Loucy (cell line): ENCODE results near the gene THEMIS.

ENCODE experiments used
- H2AFZ ChIP-seq: fragments of 200-600 bp; sonication (generic); 2 replicates; pipeline ENCODE4 v1.6.0; 2016; ENCODE audit warnings: antibody characterized with exemption, mild to moderate bottlenecking, low read length, moderate library complexity
- H3F3A ChIP-seq: fragments of 200-600 bp; 2 replicates; pipeline ENCODE4 v1.6.0; 2016; ENCODE audit warnings: antibody characterized with exemption, low read depth, mild to moderate bottlenecking
- H3K27me3 ChIP-seq: fragments of 200-600 bp; sonication (generic); 2 replicates; pipeline ENCODE4 v1.6.1; 2014; ENCODE audit warnings: low read length, mild to moderate bottlenecking; ENCODE audit not compliant: insufficient read depth, poor library complexity, severe bottlenecking
- H3K36me3 ChIP-seq: fragments of 200-600 bp; sonication (generic); 2 replicates; pipeline ENCODE4 v1.6.1; 2016; ENCODE audit warnings: low read length; ENCODE audit not compliant: insufficient read depth
- H3K4me1 ChIP-seq: fragments of 200-600 bp; sonication (generic); 2 replicates; pipeline ENCODE4 v1.5.1; 2014; ENCODE audit warnings: low read length, mild to moderate bottlenecking; ENCODE audit not compliant: insufficient read depth, poor library complexity, severe bottlenecking
- H3K4me2 ChIP-seq: fragments of 200-600 bp; sonication (generic); 2 replicates; pipeline ENCODE4 v1.6.0; 2014; ENCODE audit warnings: antibody characterized with exemption, low read length, low read depth, mild to moderate bottlenecking; ENCODE audit not compliant: poor library complexity, severe bottlenecking
- H3K4me3 ChIP-seq: fragments of 200-600 bp; sonication (generic); 2 replicates; pipeline ENCODE4 v1.5.1; 2014; ENCODE audit warnings: low read length, mild to moderate bottlenecking, mixed read lengths; ENCODE audit not compliant: poor library complexity, severe bottlenecking
- H3K79me2 ChIP-seq: fragments of 200-600 bp; sonication (generic); 2 replicates; pipeline ENCODE4 v1.6.1; 2014; ENCODE audit warnings: low read length; ENCODE audit not compliant: insufficient read depth
- H3K9ac ChIP-seq: fragments of 200-600 bp; sonication (generic); 2 replicates; pipeline ENCODE4 v1.6.0; 2014; ENCODE audit warnings: mild to moderate bottlenecking, low read depth, low read length, moderate library complexity; ENCODE audit not compliant: poor library complexity, severe bottlenecking
- H3K9me2 ChIP-seq: fragments of 200-600 bp; sonication (generic); replicated peaks from 2 replicates; pipeline ENCODE4 v1.6.1; 2016; ENCODE audit warnings: low read depth, low read length, mixed read lengths
- H3K9me3 ChIP-seq: fragments of 200-600 bp; sonication (generic); 2 replicates; pipeline ENCODE4 v1.6.1; 2014; ENCODE audit warnings: mild to moderate bottlenecking, antibody characterized with exemption, low read length, low read depth; ENCODE audit not compliant: insufficient read depth
- H4K20me1 ChIP-seq: fragments of 200-600 bp; sonication (generic); 2 replicates; pipeline ENCODE4 v1.6.0; 2014; ENCODE audit warnings: antibody characterized with exemption, low read length, mild to moderate bottlenecking; ENCODE audit not compliant: insufficient read depth, poor library complexity, severe bottlenecking
- EZH2phosphoT487 ChIP-seq: fragments of 200-600 bp; IDR thresholded peaks from 2 replicates; pipeline ENCODE4 v1.6.1; 2018; ENCODE audit warnings: antibody characterized with exemption, mild to moderate bottlenecking, moderate library complexity, borderline replicate concordance
- TF ChIP-seq, protein P1 (sequence below): fragments of 200-600 bp; sonication (generic); conservative IDR thresholded peaks from 2 replicates; pipeline ENCODE4 v1.5.1; 2014; ENCODE audit warnings: mild to moderate bottlenecking, antibody characterized with exemption, low read length

The THEMIS gene

DNA sequence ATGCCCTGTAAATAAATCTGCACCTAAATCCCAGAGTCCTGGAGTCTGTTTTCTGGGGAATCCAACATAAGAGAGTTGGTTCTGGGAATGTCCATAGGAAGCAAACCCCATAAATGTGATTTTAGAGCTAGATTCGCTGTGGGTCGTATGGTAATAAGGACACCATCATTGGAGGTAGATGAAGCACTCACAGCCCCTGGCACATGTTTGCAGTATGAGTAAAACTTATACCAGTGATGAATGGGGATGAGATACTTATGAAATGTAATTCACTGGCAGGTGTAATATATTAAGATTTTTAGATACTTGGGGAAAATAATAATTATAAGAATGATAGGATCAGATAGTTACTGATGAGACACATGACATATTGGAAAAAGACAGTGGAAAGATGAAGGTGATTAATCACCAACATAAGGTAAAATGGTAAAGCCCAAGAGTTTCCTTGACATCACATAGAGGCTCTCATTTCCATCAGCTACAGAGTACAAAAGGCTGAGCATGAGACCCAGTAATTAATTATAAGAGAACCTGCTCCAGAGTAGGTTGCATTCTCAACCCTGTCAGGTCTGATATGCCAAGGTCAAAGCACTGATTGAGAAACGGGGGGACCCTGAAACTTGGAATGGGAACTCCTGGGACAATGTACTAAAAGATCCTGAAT is 44.7 kb upstream of the THEMIS start:
- no peaks in the 10 kb centered on the region for H3K27me3 ChIP-seq
- H3K9me2 ChIP-seq = no peaks in the 10 kb centered on the region
- no peaks in the 10 kb centered on the region for H3K79me2 ChIP-seq
- H3K4me2 ChIP-seq = no peak overlapping the region
- H3K9ac ChIP-seq = no peak overlapping the region
- no peak overlapping the region for H3K4me3 ChIP-seq
- H3F3A ChIP-seq = no peaks in the 10 kb centered on the region
- peaks cover 10% of the 10 kb centered on the region for H3K4me1 ChIP-seq
- no peaks in the 10 kb centered on the region for H4K20me1 ChIP-seq
- H2AFZ ChIP-seq = no peak overlapping the region
- TF ChIP-seq, protein P1, sequence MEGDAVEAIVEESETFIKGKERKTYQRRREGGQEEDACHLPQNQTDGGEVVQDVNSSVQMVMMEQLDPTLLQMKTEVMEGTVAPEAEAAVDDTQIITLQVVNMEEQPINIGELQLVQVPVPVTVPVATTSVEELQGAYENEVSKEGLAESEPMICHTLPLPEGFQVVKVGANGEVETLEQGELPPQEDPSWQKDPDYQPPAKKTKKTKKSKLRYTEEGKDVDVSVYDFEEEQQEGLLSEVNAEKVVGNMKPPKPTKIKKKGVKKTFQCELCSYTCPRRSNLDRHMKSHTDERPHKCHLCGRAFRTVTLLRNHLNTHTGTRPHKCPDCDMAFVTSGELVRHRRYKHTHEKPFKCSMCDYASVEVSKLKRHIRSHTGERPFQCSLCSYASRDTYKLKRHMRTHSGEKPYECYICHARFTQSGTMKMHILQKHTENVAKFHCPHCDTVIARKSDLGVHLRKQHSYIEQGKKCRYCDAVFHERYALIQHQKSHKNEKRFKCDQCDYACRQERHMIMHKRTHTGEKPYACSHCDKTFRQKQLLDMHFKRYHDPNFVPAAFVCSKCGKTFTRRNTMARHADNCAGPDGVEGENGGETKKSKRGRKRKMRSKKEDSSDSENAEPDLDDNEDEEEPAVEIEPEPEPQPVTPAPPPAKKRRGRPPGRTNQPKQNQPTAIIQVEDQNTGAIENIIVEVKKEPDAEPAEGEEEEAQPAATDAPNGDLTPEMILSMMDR = no peak
- TF ChIP-seq EZH2phosphoT487 = no peak
- H3K36me3 ChIP-seq = no peaks in the 10 kb centered on the region
- peaks cover 9% of the 10 kb centered on the region; the same call in 1 of the 2 replicates for H3K9me3 ChIP-seq

DNA sequence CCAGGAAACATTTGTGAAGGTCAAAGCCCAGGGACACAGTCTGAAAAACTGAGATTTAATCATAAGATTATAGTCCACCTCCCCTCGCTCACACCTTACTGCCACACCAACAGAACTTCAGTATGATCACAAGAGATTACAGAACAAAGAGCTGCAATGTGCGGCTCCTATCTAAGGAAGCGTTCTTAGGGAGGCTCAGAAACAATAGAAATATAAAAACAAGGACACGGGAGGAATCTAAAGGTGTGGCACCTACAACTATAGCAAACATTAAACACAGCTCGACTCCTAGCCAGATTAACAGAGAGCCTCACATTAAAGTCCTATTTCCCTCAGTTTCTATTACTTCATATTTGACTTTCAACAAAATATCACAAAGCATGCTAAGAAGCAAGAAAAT is 40.4 kb upstream of the THEMIS start:
- no peaks in the 10 kb centered on the region for H3K79me2 ChIP-seq
- H3F3A ChIP-seq = no peaks in the 10 kb centered on the region
- no peak overlapping the region for H3K9ac ChIP-seq
- no peak overlapping the region for H3K4me2 ChIP-seq
- no peaks in the 10 kb centered on the region; the same call in 1 of the 2 replicates for H3K9me3 ChIP-seq
- H2AFZ ChIP-seq = no peak overlapping the region
- H3K9me2 ChIP-seq = no peaks in the 10 kb centered on the region
- no peaks in the 10 kb centered on the region for H3K27me3 ChIP-seq
- no peaks in the 10 kb centered on the region for H4K20me1 ChIP-seq
- H3K36me3 ChIP-seq = no peaks in the 10 kb centered on the region
- H3K4me1 ChIP-seq = peaks cover 12% of the 10 kb centered on the region
- no peak overlapping the region for H3K4me3 ChIP-seq
- TF ChIP-seq, protein P1 = no peak
- no peak for TF ChIP-seq EZH2phosphoT487

DNA sequence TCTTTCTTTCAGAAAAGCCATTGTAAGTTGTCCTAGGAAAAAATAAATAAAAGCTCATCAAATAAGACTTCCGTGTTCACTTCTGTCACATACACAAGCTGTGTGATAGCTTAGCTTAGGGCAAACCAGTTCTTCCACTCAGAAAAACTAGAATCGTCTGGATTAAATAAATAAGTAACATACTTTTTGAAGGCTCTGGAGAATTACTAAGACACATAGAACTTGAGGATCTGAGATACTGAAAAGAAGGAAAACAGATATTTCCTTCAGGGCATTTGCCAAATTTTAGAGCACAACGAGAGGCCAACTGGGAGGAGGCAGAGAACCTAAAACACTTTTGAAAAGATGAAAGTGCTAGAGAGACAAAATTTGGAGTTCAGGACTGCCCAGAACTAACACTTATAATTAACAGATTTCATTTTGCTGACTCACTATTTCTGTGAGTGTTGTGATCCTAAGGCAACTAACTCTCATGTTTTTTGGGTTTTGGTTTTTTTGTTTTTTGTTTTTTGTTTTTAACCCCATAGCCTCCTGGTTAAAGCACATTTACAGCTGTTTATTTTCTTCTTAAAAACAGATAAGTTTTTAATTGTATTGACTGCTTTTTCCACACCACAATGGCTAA is 38.7 kb upstream of the THEMIS start:
- no peaks in the 10 kb centered on the region for H4K20me1 ChIP-seq
- H3K4me3 ChIP-seq = no peak overlapping the region
- no peaks in the 10 kb centered on the region for H3K79me2 ChIP-seq
- H3K4me2 ChIP-seq = no peak overlapping the region
- H3K27me3 ChIP-seq = no peaks in the 10 kb centered on the region
- peaks cover 12% of the 10 kb centered on the region for H3K4me1 ChIP-seq
- H3K9ac ChIP-seq = no peak overlapping the region
- no peaks in the 10 kb centered on the region for H3K9me2 ChIP-seq
- no peaks in the 10 kb centered on the region for H3K9me3 ChIP-seq
- H2AFZ ChIP-seq = no peak overlapping the region
- no peak for TF ChIP-seq EZH2phosphoT487
- TF ChIP-seq, protein P1 = no peak
- no peaks in the 10 kb centered on the region for H3K36me3 ChIP-seq
- no peaks in the 10 kb centered on the region for H3F3A ChIP-seq
